PFSK-1 (cell line): Measurements from ENCODE around the gene RAP1GAP.

ENCODE experiments used
- FOXP2 ChIP-seq: optimal IDR thresholded peaks from 2 replicates; pipeline ENCODE3; 2011; ENCODE audit warnings: borderline replicate concordance, control low read depth, inconsistent platforms; ENCODE audit not compliant: insufficient read depth; ENCODE audit errors: extremely low read length, extremely low read depth
- POLR2AphosphoS5 ChIP-seq: IDR thresholded peaks from 2 replicates; pipeline ENCODE4 v1.6.1; 2012; ENCODE audit warnings: low read depth, mild to moderate bottlenecking, control low read depth, low read length, moderate library complexity
- REST ChIP-seq, 2 experiments: IDR thresholded peaks; 2 replicates each; pipeline versions ENCODE4 v1.6.1 to v1.8.0; 2011 to 2012; ENCODE audit warnings: low read depth in 2 of 2, low read length in 2 of 2, control low read depth in 1 of 2, inconsistent platforms in 1 of 2, mild to moderate bottlenecking in 1 of 2, moderate library complexity in 1 of 2; ENCODE audit not compliant: insufficient read depth in 1 of 2
- SIN3A ChIP-seq: IDR thresholded peaks from 2 replicates; pipeline ENCODE4 v1.6.1; 2012; ENCODE audit warnings: mild to moderate bottlenecking, low read length, moderate library complexity, borderline replicate concordance; ENCODE audit not compliant: insufficient read depth
- TAF1 ChIP-seq: IDR thresholded peaks from 2 replicates; pipeline ENCODE4 v1.6.1; 2012; ENCODE audit warnings: low read length, control low read depth, borderline replicate concordance; ENCODE audit not compliant: insufficient read depth

RAP1GAP gene

GRCh38 chr1:21700094-21700493, 30.9 kb upstream of the RAP1GAP start:
- TF ChIP-seq POLR2AphosphoS5 (no peak), REST (IDR thresholded peaks at IDR 0.05; ENCODE audit: insufficient read depth in 1 of 2, low read depth in 2 of 2, low read length in 2 of 2) (no peak), TAF1 (no peak), FOXP2 (no peak), SIN3A (no peak)

- TF ChIP-seq POLR2AphosphoS5 (no peak), SIN3A (no peak), FOXP2 (no peak), REST (IDR thresholded peaks at IDR 0.05; ENCODE audit: insufficient read depth in 1 of 2, low read depth in 2 of 2, low read length in 2 of 2) (no peak), TAF1 (no peak)
Measured at GRCh38 chr1:21696931-21697330, 27.8 kb upstream of the RAP1GAP start.

GRCh38 chr1:21693732-21694131, 24.6 kb upstream of the RAP1GAP start:
- no peak for TF ChIP-seq SIN3A
- no peak for TF ChIP-seq POLR2AphosphoS5
- TF ChIP-seq REST (IDR thresholded peaks at IDR 0.05; ENCODE audit: insufficient read depth in 1 of 2, low read depth in 2 of 2, low read length in 2 of 2), result no peak

GRCh38 chr1:21691739-21692138, 22.6 kb upstream of the RAP1GAP start:
- no peak for TF ChIP-seq POLR2AphosphoS5
- TF ChIP-seq SIN3A, result no peak
- no peak for TF ChIP-seq FOXP2
- no peak for TF ChIP-seq TAF1
- TF ChIP-seq REST (IDR thresholded peaks at IDR 0.05; ENCODE audit: insufficient read depth in 1 of 2, low read depth in 2 of 2, low read length in 2 of 2), result no peak

GRCh38 chr1:21689661-21690372, 20.7 kb upstream of the RAP1GAP start:
- TF ChIP-seq SIN3A (no peak), FOXP2 (no peak), POLR2AphosphoS5 (no peak), REST (IDR thresholded peaks at IDR 0.05; ENCODE audit: insufficient read depth in 1 of 2, low read depth in 2 of 2, low read length in 2 of 2) (no peak), TAF1 (no peak)
